22Rv1 (cell line): ENCODE results near the gene NRROS.

ENCODE experiments used
- H3K27ac ChIP-seq: fragments of 450-650 bp; 2 replicates; pipeline ENCODE4 v1.5.1; 2017
- ZFX ChIP-seq: fragments of 450-650 bp; IDR thresholded peaks from 2 replicates; pipeline ENCODE4 v1.6.1; 2017; ENCODE audit warnings: antibody characterized with exemption, borderline replicate concordance
- TF ChIP-seq, protein P1 (sequence below): fragments of 450-650 bp; IDR thresholded peaks from 2 replicates; pipeline ENCODE4 v1.5.1; 2017; ENCODE audit warnings: mild to moderate bottlenecking

Gene NRROS

DNA sequence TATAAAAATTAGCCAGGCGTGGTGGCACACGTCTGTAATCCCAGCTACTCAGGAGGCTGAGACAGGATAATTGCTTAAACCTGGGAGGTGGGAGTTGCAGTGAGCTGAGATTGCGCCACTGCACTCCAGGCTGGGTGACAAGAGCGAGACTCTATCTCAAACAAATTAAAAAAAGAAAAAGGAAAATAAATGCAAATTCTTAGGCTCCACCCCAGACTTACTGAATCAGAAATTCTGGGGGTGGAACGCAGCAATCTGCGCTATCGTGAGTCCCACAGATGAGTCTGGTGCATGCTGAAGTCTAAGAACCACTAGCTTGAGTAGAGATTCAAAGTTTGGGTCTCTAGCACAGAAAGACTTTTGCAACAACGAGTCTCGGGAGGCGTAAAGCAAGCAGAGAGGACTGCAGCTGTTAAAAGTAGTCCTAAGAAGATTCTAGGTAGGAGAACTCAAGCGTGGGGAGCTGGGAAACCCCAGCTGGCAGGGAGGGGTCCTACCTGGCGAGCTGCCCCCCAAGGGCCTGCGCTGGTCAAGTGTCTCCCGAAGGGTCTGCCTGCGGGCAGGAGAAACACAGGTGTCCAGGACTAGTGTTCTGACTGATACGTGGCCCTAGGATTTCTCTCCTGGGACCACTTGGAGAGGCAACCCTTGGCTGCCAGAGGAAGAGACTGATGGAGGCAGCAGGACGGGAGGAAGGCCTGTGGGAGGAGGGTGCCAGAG, 50.6 kb downstream of the NRROS start:
- H3K27ac ChIP-seq = no peak overlapping the region
- TF ChIP-seq, protein P1, sequence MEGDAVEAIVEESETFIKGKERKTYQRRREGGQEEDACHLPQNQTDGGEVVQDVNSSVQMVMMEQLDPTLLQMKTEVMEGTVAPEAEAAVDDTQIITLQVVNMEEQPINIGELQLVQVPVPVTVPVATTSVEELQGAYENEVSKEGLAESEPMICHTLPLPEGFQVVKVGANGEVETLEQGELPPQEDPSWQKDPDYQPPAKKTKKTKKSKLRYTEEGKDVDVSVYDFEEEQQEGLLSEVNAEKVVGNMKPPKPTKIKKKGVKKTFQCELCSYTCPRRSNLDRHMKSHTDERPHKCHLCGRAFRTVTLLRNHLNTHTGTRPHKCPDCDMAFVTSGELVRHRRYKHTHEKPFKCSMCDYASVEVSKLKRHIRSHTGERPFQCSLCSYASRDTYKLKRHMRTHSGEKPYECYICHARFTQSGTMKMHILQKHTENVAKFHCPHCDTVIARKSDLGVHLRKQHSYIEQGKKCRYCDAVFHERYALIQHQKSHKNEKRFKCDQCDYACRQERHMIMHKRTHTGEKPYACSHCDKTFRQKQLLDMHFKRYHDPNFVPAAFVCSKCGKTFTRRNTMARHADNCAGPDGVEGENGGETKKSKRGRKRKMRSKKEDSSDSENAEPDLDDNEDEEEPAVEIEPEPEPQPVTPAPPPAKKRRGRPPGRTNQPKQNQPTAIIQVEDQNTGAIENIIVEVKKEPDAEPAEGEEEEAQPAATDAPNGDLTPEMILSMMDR = no peak
- no peak for TF ChIP-seq ZFX

DNA sequence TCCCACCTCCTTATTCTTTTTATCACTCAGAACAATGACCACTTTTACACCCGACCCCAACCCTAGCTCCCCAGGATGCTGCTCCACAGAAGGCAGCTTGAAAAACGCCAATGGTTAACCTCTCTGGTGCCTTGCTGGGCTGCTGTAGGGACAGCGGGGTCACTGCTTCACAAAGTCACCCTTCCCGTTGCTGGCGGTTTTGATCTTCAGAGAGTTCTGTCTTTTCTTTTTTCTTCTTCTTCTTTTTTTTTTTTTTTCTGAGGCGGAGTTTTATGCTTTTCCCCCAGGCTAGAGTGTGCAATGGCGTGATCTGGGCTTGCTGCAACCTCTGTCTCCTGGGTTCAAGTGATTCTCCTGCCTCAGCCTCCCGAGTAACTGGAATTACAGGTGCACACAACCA, 51.9 kb downstream of the NRROS start:
- TF ChIP-seq, protein P1 = no peak
- no peak for TF ChIP-seq ZFX
- H3K27ac ChIP-seq = no peak overlapping the region

DNA sequence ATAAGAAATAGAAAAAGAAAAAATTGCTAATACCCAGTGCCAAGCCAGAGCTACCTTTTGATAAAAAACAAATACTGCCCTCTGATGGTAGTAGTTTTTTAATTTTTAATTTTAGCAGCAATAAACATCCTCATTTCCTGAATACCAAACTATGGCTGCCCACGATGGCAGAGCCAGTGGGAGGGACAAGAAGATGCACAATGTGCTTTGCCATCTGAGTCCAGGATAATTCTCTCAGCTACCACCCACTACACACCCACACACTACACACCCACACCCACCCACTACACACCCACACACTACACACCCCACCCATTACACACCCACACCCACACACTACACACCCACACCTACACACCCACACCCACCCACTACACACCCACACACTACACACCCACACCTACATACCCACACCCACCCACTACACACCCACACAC, 54.7 kb downstream of the NRROS start:
- TF ChIP-seq, protein P1 = no peak; the same call in 1 of the 2 replicates
- TF ChIP-seq ZFX = no peak
- H3K27ac ChIP-seq = no peak overlapping the region

DNA sequence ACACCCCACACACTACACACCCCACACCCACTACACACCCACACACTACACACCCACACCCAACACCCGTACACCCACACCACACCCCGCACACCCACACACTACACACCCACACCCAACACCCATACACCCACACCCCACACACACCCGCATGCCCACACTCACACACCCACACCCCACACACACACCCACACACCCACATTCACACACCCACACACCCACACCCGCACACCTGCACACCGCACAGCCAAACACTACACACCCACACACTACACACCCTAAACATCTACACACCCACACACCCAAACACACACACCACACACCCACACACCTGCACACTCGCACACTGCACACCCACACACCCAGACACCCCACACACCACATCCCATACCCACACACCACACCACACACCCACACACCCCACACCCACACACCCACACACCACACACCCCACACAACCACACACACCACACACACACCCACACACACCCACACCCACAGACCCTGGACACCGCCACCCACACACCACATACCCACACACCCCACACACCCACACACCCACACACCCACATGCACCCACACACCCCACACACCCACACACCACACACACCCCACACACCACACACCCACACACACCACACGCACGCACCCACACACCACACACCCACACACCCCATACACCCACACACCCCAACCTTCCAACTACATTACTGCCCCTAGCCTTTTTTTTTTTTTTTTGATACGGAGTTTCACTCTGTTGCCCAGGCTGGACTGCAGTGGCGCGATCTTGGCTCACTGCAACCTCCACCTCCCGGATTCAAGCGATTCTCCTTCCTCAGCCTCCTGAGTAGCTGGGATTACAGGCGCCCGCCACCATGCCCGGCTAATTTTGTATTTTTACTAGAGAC, 55.7 kb downstream of the NRROS start:
- H3K27ac ChIP-seq = no peak overlapping the region
- TF ChIP-seq, protein P1 = no peak
- no peak for TF ChIP-seq ZFX

DNA sequence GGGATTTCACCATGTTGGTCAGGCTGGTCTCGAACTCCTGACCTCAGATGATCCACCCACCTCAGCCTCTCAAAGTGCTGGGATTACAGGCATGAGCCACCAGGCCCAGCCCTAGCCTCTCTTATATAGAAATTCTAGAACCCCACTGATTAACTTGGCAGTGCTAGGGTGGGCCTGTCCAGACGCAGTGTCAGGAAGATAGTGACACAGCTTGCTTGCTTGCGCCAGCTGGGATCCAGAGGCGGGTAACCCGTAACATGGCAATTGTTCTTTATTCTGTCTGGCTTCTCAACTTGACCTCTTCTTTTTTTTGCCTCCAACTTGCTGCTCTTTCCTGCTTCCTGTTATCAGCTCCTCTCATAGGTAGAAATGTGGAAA, 56.3 kb downstream of the NRROS start:
- TF ChIP-seq, protein P1 = no peak
- no peak for TF ChIP-seq ZFX
- no peak overlapping the region for H3K27ac ChIP-seq

DNA sequence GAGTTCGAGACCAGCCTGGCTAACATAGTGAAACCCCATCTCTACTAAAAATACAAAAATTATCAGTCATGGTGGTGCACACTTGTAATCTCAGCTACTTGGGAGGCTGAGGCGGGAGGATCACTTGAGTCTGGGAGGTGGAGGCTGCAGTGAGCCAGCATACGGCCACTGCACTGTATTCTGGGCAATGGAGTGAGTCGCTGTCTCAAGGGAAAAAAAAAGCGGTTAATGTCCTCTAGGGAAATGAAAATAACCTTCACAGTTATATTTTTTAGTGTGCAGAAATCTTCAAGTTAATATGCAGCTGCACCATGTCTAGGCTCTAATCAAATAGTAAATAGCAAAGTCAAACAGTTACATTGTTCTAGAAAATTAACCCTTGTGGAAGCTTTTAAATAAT, 57.8 kb downstream of the NRROS start:
- no peak overlapping the region for H3K27ac ChIP-seq
- TF ChIP-seq, protein P1 = no peak
- no peak for TF ChIP-seq ZFX

DNA sequence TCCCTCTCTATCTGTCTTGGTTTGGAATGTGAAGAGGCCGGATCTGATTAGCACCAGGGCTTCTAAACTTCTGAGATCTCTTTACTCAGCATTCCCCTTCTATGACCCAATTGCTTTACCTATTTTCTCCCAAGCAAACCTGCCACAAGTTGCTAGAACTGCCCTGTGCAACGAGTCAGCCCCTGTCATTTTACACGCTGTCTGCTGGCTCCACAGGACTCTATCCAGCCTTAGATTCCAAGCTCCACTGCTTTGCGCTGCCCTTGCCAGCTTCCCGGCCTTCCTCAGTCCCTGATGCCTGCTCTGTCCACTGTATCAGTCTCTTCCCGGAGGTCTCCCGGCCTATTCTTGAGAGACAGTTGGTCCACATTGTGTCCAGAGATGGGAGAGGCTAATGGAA, 60.3 kb downstream of the NRROS start:
- no peak for TF ChIP-seq ZFX
- TF ChIP-seq, protein P1 = no peak
- H3K27ac ChIP-seq = no peak overlapping the region
